PC-3 (cell line): ENCODE data around the gene CCNK.

Experiments
- EZH2 ChIP-seq: fragments of 300-600 bp; sonication (generic); IDR thresholded peaks from one replicate; pipeline ENCODE4 v1.6.1; 2017; ENCODE audit warnings: antibody characterized with exemption, mild to moderate bottlenecking, low read length; ENCODE audit not compliant: unreplicated experiment
- TF ChIP-seq, protein P1 (sequence below): fragments of 300-600 bp; sonication (generic); conservative IDR thresholded peaks from 2 replicates; pipeline ENCODE4 v1.5.1; 2017; ENCODE audit warnings: antibody characterized with exemption, low read depth, mild to moderate bottlenecking, low read length

DNA sequence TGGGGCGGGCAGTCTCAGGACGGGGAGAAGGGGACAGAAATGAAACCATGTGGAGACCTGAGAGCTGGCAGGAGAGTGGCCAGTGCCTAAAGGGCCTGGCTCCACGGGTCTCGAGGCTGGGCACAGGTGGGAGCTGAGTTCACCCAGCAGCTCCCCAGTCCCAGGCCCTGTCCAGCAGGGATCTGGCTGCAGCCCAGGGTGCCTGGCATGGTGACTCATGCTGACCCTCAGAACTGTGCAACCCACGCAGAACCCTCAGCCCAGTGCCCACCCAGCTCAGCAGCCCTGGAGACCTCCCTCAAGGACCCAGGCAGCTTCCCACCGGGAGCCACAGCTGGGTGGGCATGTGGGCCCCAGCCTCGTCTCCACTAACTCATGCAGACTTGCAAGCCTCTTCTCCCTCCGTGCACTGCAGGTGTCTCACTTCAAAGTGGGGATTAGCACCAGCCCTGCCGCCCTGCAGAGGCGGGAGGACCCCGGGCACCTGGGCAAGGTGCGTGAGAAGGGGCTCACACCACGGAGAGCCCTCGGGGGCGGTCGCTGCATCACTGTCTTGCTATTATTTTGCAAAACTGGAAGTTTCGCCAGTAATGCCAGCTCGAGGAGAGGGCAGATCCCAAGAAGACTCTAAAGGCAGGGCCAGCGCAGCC lies 46.3 kb downstream of the CCNK start:
- TF ChIP-seq EZH2 = no peak
- TF ChIP-seq, protein P1, sequence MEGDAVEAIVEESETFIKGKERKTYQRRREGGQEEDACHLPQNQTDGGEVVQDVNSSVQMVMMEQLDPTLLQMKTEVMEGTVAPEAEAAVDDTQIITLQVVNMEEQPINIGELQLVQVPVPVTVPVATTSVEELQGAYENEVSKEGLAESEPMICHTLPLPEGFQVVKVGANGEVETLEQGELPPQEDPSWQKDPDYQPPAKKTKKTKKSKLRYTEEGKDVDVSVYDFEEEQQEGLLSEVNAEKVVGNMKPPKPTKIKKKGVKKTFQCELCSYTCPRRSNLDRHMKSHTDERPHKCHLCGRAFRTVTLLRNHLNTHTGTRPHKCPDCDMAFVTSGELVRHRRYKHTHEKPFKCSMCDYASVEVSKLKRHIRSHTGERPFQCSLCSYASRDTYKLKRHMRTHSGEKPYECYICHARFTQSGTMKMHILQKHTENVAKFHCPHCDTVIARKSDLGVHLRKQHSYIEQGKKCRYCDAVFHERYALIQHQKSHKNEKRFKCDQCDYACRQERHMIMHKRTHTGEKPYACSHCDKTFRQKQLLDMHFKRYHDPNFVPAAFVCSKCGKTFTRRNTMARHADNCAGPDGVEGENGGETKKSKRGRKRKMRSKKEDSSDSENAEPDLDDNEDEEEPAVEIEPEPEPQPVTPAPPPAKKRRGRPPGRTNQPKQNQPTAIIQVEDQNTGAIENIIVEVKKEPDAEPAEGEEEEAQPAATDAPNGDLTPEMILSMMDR = no peak
